Measurements from ENCODE around the gene FNIP1. TPM values are rescaled to one million over a fixed set of nuclear protein-coding genes. Genes with fewer than 3 reads are reported as not detected.

Gene FNIP1
- total RNA-seq, 1 donor from 2014 or later = 29.5 TPM

DNA sequence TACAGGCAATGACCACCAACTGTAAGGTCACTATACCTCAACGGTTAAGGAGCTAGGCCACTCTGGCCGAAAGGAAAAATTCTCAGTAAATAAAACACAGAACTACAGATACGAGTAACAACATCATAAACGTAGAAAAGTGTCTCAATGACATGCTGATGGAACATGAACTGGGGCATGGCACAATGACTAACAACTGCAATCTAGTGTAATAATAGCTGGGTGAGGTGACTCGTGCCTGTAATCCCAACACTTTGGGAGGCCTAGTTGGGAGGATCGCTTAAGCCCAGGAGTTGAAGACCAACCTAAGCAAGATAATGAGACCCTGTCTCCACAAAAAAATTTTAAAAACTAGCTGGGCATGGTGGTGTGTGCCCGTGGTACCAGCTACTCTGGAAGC is 152.0 kb downstream of the FNIP1 start:
- intact Hi-C loops (cut with DNase I) = no loop called here
- H3K36me3 ChIP-seq = peaks cover 0 to 6% of the 10 kb centered on the region in 2 donors
- H3K9me3 ChIP-seq = no peaks in the 10 kb centered on the region
- TF ChIP-seq CTCF (IDR thresholded peaks at IDR 0.05) (no peak), POLR2AphosphoS5 (IDR thresholded peaks at IDR 0.05; ENCODE audit: insufficient read depth in 1 of 2, low read depth in 1 of 2) (no peak), POLR2A (IDR thresholded peaks at IDR 0.05) (no peak)
- no peaks in the 10 kb centered on the region for H3K27me3 ChIP-seq
- H3K27ac ChIP-seq = no peak overlapping the region
- DNase-seq (ENCODE audit: extremely low spot score in 2 of 2) = no peak
- no peaks in the 10 kb centered on the region for H3K4me1 ChIP-seq
- no peak overlapping the region for H3K4me3 ChIP-seq

DNA sequence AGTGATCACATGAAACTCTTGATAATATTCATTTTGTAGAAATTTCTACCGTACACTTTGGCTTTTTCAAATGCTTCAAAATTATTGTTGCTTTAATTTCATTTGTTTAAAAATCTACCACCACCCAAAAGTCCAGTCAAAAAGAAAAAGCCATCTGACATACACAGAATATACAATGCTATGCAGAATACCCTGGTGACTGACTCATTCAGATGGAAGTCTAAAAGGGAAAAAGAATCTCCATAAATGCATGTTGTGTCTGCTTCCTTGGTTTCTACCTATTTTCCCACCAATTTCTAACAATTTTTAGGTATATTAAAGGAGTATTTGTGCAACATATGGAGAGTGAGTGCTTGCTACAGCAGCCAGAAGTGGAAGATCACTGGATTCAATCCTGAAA is 152.4 kb downstream of the FNIP1 start:
- H3K27ac ChIP-seq = no peak overlapping the region
- intact Hi-C loops (cut with DNase I) = no loop called here
- no peak for TF ChIP-seq POLR2A (IDR thresholded peaks at IDR 0.05)
- H3K27me3 ChIP-seq = no peaks in the 10 kb centered on the region
- no peaks in the 10 kb centered on the region for H3K9me3 ChIP-seq
- peaks cover 0 to 6% of the 10 kb centered on the region in 2 donors for H3K36me3 ChIP-seq
- H3K4me3 ChIP-seq = no peak overlapping the region
- no peaks in the 10 kb centered on the region for H3K4me1 ChIP-seq
- no peak for DNase-seq (ENCODE audit: extremely low spot score in 2 of 2)

- Histone ChIP-seq H3K9me3 (no peaks in the 10 kb centered on the region), H3K4me3 (no peak overlapping the region), H3K27ac (no peak overlapping the region), H3K36me3 (peaks cover 0 to 6% of the 10 kb centered on the region in 2 donors), H3K4me1 (peaks cover under 1% of the 10 kb centered on the region), H3K27me3 (no peaks in the 10 kb centered on the region)
- no peak for TF ChIP-seq CTCF (IDR thresholded peaks at IDR 0.05)
- no peak for TF ChIP-seq POLR2A (IDR thresholded peaks at IDR 0.05)
- TF ChIP-seq POLR2AphosphoS5 (IDR thresholded peaks at IDR 0.05; ENCODE audit: insufficient read depth in 1 of 2, low read depth in 1 of 2) = no peak
- intact Hi-C loops (cut with DNase I) = no loop called here
- DNase-seq (ENCODE audit: extremely low spot score in 2 of 2) = no peak
Observed at GRCh38 chr5:131641494-131641893, 155.3 kb downstream of the FNIP1 start.

- no peak overlapping the region for H3K4me3 ChIP-seq
- no peak overlapping the region for H3K27ac ChIP-seq
- no peaks in the 10 kb centered on the region for H3K27me3 ChIP-seq
- peaks cover 8% of the 10 kb centered on the region for H3K4me1 ChIP-seq
- H3K36me3 ChIP-seq = peaks cover 0 to 6% of the 10 kb centered on the region in 2 donors
- intact Hi-C loops (cut with DNase I) = no loop called here
- DNase-seq (ENCODE audit: extremely low spot score in 2 of 2) = no peak
- TF ChIP-seq POLR2A (IDR thresholded peaks at IDR 0.05) = no peak
- TF ChIP-seq POLR2AphosphoS5 (IDR thresholded peaks at IDR 0.05; ENCODE audit: insufficient read depth in 1 of 2, low read depth in 1 of 2) = no peak
- no peak for TF ChIP-seq CTCF (IDR thresholded peaks at IDR 0.05)
- H3K9me3 ChIP-seq = no peaks in the 10 kb centered on the region
Observed at GRCh38 chr5:131640043-131640856, 156.6 kb downstream of the FNIP1 start.

GRCh38 chr5:131639148-131639547 is 157.7 kb downstream of the FNIP1 start:
- Histone ChIP-seq H3K36me3 (no peaks in the 10 kb centered on the region), H3K4me1 (peaks cover 9% of the 10 kb centered on the region), H3K4me3 (no peak overlapping the region), H3K27ac (no peak overlapping the region), H3K27me3 (no peaks in the 10 kb centered on the region), H3K9me3 (no peaks in the 10 kb centered on the region)
- intact Hi-C loops (cut with DNase I) = no loop called here
- TF ChIP-seq POLR2AphosphoS5 (IDR thresholded peaks at IDR 0.05; ENCODE audit: insufficient read depth in 1 of 2, low read depth in 1 of 2) = no peak
- no peak for TF ChIP-seq POLR2A (IDR thresholded peaks at IDR 0.05)
- TF ChIP-seq CTCF (IDR thresholded peaks at IDR 0.05) = no peak
- no peak for DNase-seq (ENCODE audit: extremely low spot score in 2 of 2)

All from vagina (tissue), 2 donors.